ENCODE measurements around the gene HMOX2.

GRCh38 chr16:4491898-4492297 is 15.7 kb downstream of the HMOX2 start:
- TF ChIP-seq, protein P1, sequence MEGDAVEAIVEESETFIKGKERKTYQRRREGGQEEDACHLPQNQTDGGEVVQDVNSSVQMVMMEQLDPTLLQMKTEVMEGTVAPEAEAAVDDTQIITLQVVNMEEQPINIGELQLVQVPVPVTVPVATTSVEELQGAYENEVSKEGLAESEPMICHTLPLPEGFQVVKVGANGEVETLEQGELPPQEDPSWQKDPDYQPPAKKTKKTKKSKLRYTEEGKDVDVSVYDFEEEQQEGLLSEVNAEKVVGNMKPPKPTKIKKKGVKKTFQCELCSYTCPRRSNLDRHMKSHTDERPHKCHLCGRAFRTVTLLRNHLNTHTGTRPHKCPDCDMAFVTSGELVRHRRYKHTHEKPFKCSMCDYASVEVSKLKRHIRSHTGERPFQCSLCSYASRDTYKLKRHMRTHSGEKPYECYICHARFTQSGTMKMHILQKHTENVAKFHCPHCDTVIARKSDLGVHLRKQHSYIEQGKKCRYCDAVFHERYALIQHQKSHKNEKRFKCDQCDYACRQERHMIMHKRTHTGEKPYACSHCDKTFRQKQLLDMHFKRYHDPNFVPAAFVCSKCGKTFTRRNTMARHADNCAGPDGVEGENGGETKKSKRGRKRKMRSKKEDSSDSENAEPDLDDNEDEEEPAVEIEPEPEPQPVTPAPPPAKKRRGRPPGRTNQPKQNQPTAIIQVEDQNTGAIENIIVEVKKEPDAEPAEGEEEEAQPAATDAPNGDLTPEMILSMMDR (IDR thresholded peaks at IDR 0.05): no peak
- TF ChIP-seq ZFX (IDR thresholded peaks at IDR 0.05; ENCODE audit: borderline replicate concordance): no peak
